HL-60/S4 treated with phorbol 12-myristate 13-acetate at 8.2 ng/mL for 4 days and 3 days (cell line): Measurements from ENCODE around the gene GHRL.

ENCODE experiments used
- in situ Hi-C: fragments of 300-500 bp; cut with MboI; formaldehyde crosslinking; loops from 2 replicates; pipeline ENCODE4 v1.15.0; 2022; ENCODE audit warnings: low sequenced_read_pairs

The GHRL gene

DNA sequence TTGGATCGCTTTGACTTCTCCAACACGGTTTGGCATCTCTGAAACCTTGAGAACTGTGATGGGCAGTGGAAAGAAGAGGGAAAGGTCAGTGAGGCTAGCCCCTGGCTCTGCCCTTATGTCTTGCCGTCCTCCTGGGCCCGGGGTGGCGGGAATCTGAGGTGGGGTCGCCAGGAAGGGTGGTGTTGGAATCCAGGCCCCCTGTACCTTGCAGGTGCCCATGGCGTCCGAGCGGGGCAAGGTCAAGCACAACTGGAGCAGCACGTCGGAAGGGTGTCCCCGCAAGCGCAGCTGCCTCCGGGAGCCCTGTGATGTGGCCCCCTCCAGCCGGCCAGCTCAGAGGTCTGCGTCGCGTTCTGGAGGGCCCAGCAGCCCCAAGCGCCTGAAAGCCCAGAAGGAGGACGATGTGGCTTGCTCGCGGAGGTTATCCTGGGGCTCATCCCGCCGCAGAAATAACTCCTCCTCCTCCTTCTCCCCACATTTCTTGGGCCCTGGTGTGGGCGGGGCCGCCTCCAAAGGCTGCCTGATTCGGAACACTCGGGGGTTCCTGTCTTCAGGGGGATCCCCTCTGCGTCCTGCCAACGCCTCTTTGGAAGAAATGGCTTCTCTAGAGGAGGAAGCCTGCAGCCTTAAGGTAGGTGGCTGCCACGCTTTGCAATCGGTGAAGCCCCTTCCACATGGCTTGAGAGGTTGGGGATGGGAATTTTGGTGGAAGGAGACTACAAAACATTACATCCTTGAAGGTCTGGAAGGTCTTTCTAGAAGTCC lies 43.6 kb downstream of the GHRL start:
- in situ Hi-C loops, result no loop called here

DNA sequence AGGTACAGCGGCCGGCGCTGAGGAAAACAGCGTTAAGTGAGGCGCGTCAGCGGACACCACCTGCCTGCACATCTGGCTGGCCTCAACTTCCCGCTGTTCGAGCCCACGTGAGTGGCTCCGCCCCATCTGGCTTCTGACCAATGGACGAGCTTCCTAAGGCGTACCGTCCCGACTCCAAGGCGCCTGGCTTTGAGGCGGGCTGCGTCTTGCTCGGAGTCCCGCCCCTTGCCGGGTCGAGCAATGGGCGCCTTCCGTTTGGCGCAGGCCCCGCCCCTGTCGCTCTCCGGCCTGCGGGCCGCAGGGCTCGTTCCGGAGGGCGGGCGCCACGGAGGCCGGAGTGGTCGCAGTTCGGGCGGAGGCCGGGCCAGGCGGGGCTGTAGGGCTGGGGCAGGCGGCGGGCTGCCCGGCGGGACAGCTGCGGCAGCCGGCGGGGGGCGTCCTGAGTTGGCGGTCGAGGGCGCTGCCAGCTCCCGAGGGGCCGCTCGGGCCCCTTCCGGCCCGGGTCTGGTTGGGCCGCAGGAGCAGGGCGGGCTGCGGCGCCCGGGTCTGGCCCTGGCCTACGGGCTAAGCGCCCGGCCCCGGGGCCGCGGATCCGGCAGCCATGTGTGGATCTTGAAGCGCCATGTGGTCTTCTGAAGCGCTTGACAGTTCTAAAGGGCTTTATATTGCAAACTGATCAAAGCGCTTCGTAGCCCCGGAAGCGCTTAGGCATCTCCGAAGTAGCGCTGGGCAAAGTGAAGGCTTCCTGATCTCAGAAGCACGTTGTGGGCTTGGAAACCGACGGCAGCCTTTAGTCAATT lies 44.4 kb downstream of the GHRL start, which contains the start of gene TATDN2:
Gene TATDN2 (plus strand): TSS at position 276 of the 800 bp plus-strand sequence. CDS start 742 bp downstream, outside the sequence.
- in situ Hi-C loops, result no loop called here

DNA sequence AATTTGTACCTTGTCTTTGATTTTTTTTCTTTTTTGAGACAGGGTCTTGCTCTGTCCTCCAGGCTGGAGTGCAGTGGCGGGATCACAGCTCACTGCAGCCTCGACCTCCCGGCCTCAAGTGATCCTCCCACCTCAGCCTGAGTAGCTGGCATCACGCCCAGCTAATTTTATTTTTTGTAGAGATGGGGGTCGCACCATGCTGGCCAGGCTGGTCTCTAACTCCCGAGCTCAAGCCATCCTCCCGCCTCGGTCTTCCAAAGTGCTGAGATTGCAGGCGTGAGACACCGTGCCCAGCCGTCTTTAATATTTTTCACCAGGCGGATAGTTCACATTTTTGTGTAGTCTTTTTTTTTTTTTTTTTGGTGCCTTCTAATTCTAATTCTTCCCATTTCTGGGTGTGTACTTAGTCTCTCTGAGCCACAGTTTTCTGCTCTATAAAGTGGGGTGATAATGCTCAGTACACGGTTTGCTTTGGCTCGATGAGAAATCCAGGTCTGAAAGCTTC lies 45.0 kb downstream of the GHRL start:
- in situ Hi-C loops, result no loop called here

DNA sequence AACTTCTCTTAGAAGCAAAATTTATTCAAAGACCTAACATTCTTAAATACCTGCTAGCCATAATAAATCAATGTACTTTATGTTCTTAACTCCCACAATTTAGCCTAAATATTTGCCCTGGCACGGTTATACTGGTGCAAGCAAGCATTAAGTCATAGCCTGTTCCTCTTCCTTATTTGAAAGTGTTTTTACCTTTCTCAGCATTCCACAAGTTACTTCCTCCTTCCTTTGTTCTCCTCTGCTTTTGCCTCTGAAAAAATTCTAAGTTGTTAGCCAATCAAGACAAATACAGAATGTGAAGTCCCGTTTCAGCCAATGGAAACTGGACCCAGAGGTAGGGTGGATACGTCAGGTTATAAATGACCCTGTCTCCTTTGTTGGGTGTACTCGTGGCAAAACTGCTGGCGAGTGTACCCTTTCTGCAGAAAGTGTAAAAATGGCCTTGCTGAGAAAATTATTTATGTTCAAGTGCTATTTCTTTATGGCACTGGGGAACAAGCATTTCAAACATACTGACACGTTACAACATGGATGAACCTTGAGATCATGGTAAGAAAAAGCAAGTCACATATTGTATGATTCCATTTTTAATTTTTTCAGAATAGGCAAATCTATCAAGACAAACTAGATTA lies 47.5 kb downstream of the GHRL start:
- in situ Hi-C loops, result no loop called here

DNA sequence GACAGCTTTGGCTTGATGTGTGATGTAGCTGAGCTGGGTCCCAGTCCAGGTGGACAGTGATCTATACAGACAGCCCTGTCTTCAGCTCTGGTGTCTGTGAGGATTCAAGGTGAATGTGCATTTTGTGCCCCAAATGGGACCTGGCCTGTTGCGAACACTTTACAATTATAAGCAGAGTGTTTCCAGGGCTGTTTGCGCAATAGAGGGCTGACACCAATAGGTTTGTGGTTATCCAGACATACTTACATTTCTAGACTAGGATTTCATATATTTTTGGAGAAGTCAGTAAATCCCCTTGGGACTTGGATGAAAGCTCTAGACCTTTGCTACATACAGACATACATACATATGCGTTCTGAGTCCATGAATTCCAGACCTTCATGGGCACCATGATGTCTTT lies 48.7 kb downstream of the GHRL start:
- in situ Hi-C loops, result no loop called here

DNA sequence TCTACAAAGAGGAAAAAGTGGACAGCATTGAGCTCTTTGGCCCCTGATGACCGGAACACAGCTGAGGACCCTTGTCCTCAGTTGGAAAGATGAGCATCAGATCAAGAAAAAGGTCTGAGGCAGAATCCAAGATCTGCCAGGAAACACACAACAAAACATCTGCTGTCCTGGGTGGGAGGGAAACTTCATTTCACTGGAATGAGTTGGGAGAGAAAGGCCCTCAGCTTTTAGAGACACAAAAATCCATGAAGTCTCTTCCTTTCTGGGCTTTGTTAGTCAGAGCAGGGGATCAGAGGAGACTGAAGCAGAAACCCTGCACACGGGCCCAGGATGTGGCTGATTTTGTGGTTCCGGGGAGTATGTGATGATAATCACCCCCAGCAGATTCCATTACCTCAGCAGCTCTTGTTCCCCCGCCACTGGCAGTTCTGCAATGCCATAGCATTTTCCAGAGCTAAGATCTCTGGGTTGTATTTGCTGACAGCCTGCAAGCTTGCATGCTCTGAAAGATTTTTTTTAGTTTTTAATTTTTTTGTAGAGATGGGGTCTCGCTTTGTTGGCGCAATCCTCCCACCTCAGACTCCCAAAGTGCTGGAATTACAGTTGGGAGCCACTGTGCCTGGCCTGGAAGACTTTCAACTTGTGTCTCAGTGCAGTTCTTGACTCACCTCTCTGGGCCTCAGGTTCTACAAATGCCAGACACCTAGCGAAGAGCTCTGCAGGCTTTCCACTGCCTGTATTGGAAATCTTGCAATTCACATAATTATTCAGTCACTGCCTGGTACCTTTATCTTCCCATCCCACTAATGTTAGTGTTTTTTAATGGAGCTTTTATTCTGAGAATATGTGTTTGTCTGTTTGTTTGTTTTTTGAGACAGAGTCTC lies 50.3 kb downstream of the GHRL start:
- in situ Hi-C loops, result no loop called here

DNA sequence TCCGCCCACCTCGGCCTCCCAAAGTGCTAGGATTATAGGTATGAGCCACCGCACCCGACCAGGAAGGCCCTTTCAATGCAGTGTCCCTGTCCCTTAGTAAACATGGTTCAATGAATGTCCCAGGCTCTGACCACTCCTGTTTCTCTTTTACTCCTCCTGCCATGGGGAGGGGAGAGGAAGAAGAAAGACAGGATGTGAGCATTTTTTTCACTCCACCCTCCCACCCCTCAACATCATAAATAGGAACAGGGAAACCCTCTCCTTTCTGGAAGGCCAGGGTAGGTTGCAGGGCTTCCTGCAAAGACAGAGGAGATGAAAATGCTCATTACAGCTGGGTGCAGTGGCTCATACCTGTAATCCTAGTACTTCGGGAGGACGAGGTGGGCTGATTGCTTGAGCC lies 51.9 kb downstream of the GHRL start:
- in situ Hi-C loops, result no loop called here

DNA sequence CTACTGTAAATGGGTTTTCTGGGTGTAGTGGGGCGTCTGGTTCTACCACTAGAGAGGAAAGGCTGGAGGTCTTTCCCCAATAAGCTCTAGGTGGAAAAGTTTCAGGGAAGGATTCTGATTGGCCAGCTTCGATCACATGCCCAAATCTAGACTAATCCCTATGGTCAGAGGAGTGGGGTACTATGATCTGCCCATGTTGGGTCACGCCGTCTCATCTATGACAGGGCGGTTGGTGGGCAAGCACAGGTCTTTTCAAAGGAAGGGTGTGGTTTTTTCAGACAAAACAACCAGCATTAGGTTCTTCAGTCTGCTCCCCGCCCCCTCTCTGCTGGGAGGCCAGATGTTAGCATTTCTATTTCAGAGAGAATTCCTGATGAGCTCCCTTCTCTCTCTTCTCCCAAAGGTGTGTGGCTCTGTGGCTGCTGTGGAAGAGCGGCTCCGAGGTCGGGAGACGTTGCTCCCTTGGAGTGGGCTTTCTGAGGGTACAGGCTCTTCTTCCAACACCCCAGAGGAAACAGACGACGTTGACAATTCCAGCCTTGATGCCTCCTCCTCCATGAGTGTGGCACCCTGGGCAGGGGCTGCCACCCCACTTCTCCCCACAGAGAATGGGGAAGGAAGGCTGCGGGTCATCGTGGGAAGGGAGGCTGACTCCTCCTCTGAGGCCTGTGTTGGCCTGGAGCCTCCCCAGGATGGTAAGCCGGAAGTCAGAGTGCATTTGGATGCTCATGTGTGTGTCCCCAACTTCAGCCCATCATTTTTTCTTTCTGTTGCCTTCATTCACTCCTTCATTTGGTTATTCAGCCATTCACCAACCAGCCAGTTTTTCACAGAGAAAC lies 54.2 kb downstream of the GHRL start:
- in situ Hi-C loops, result no loop called here
